ENCODE measurements around the gene CALML3. TPM values are rescaled to one million over a fixed set of nuclear protein-coding genes. Genes with fewer than 3 reads are reported as not detected.

The CALML3 gene
- total RNA-seq, 1 donor from 2014 or later, result not detected

DNA sequence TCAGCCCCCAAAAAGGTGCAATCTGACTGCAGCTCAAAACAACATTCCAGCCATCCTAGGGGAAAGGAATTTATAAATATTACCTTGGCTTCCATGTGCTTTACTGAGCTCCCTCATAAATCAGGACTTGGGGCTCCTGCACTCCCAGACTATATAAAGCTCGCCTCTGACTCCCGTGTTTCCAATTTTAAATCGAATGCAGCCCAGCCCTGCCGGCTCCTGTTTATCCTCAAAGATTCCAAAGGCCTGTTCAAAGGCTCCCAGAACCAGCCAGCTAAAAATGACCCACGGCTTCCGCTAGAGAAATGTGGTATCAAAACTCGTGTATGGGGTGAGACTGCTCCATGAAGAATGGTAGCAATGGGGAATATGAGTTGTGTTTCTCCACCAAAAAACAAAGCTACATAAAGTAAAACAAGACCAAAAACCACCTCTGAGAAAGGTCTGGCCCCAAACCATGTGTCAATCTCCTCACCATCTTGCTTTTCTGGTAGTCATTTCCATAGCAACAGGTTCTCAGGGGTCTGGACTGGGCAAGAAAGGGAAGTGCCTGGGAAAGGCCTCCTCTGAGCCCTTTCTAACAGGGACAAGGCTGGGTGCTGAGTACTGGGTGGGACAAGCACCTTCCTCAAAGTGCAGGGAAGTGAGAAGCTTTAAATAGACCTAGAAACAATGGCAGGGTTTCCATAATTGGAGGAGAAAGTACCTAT lies 5.1 kb downstream of the CALML3 start:
- Histone ChIP-seq H4K20me1 (ENCODE audit: insufficient read depth, low read length) (no peaks in the 10 kb centered on the region), H3K27ac (ENCODE audit: low read depth, low read length) (no peak overlapping the region), H3K79me2 (ENCODE audit: insufficient read depth, low read length) (no peaks in the 10 kb centered on the region), H3K9me3 (ENCODE audit: insufficient read depth, low read depth, low read length) (no peaks in the 10 kb centered on the region), H3K9ac (ENCODE audit: low read length) (no peak overlapping the region), H3K4me1 (ENCODE audit: insufficient read depth, low read length) (no peaks in the 10 kb centered on the region), H3K36me3 (ENCODE audit: insufficient read depth, low read length) (no peaks in the 10 kb centered on the region), H2AFZ (ENCODE audit: low read depth, low read length) (no peak overlapping the region), H3K27me3 (ENCODE audit: insufficient read depth, low read length) (no peaks in the 10 kb centered on the region), H3K4me2 (ENCODE audit: low read length) (no peak overlapping the region), H3K4me3 (ENCODE audit: insufficient read depth, low read depth, low read length) (no peak overlapping the region)
- FAIRE-seq (no peak), DNase-seq (ENCODE audit: low read depth) (no peak)
- Mint-ChIP-seq H3K9me3 (ENCODE audit: unreplicated experiment) (peaks cover 3% of the 10 kb centered on the region), H3K4me1 (ENCODE audit: low read depth, unreplicated experiment) (no peaks in the 10 kb centered on the region), H3K27me3 (ENCODE audit: low read depth, unreplicated experiment) (peaks cover 47% of the 10 kb centered on the region), H3K27ac (ENCODE audit: unreplicated experiment) (no peak overlapping the region), H3K36me3 (ENCODE audit: low read depth, unreplicated experiment) (peaks cover 9% of the 10 kb centered on the region), H3K4me3 (ENCODE audit: unreplicated experiment) (no peak overlapping the region)
- TF ChIP-seq EZH2 (IDR thresholded peaks at IDR 0.05; ENCODE audit: insufficient read depth, low read length) (no peak), CTCF (IDR thresholded peaks at IDR 0.05; ENCODE audit: insufficient read depth, low read depth, low read length) (no peak)

GRCh38 chr10:5530412-5530806 lies 5.6 kb downstream of the CALML3 start:
- Mint-ChIP-seq H3K9me3 (ENCODE audit: unreplicated experiment) (peaks cover 3% of the 10 kb centered on the region), H3K27ac (ENCODE audit: unreplicated experiment) (no peak overlapping the region), H3K4me3 (ENCODE audit: unreplicated experiment) (no peak overlapping the region), H3K36me3 (ENCODE audit: low read depth, unreplicated experiment) (peaks cover 9% of the 10 kb centered on the region), H3K4me1 (ENCODE audit: low read depth, unreplicated experiment) (no peaks in the 10 kb centered on the region), H3K27me3 (ENCODE audit: low read depth, unreplicated experiment) (peaks cover 47% of the 10 kb centered on the region)
- Histone ChIP-seq H3K27me3 (ENCODE audit: insufficient read depth, low read length) (no peaks in the 10 kb centered on the region), H3K4me1 (ENCODE audit: insufficient read depth, low read length) (no peaks in the 10 kb centered on the region), H4K20me1 (ENCODE audit: insufficient read depth, low read length) (no peaks in the 10 kb centered on the region), H3K9me3 (ENCODE audit: insufficient read depth, low read depth, low read length) (no peaks in the 10 kb centered on the region), H2AFZ (ENCODE audit: low read depth, low read length) (no peak overlapping the region), H3K79me2 (ENCODE audit: insufficient read depth, low read length) (no peaks in the 10 kb centered on the region), H3K4me2 (ENCODE audit: low read length) (no peak overlapping the region), H3K4me3 (ENCODE audit: insufficient read depth, low read depth, low read length) (no peak overlapping the region), H3K9ac (ENCODE audit: low read length) (no peak overlapping the region), H3K36me3 (ENCODE audit: insufficient read depth, low read length) (no peaks in the 10 kb centered on the region), H3K27ac (ENCODE audit: low read depth, low read length) (no peak overlapping the region)
- FAIRE-seq (no peak), DNase-seq (ENCODE audit: low read depth) (no peak)
- TF ChIP-seq EZH2 (IDR thresholded peaks at IDR 0.05; ENCODE audit: insufficient read depth, low read length), result no peak
- TF ChIP-seq CTCF (IDR thresholded peaks at IDR 0.05; ENCODE audit: insufficient read depth, low read depth, low read length), result no peak

- TF ChIP-seq EZH2 (IDR thresholded peaks at IDR 0.05; ENCODE audit: insufficient read depth, low read length) (no peak), CTCF (IDR thresholded peaks at IDR 0.05; ENCODE audit: insufficient read depth, low read depth, low read length) (no peak)
- no peak overlapping the region for H2AFZ ChIP-seq (ENCODE audit: low read depth, low read length)
- no peaks in the 10 kb centered on the region for H3K36me3 ChIP-seq (ENCODE audit: insufficient read depth, low read length)
- Mint-ChIP-seq H3K4me1 (ENCODE audit: low read depth, unreplicated experiment) (peaks cover under 1% of the 10 kb centered on the region), H3K4me3 (ENCODE audit: unreplicated experiment) (no peak overlapping the region), H3K9me3 (ENCODE audit: unreplicated experiment) (peaks cover 3% of the 10 kb centered on the region), H3K27me3 (ENCODE audit: low read depth, unreplicated experiment) (peaks cover 43% of the 10 kb centered on the region), H3K27ac (ENCODE audit: unreplicated experiment) (no peak overlapping the region), H3K36me3 (ENCODE audit: low read depth, unreplicated experiment) (peaks cover 9% of the 10 kb centered on the region)
- no peak overlapping the region for H3K4me2 ChIP-seq (ENCODE audit: low read length)
- H4K20me1 ChIP-seq (ENCODE audit: insufficient read depth, low read length), result no peaks in the 10 kb centered on the region
- FAIRE-seq, result no peak
- H3K4me1 ChIP-seq (ENCODE audit: insufficient read depth, low read length), result no peaks in the 10 kb centered on the region
- no peaks in the 10 kb centered on the region for H3K9me3 ChIP-seq (ENCODE audit: insufficient read depth, low read depth, low read length)
- no peak for DNase-seq (ENCODE audit: low read depth)
- no peaks in the 10 kb centered on the region for H3K27me3 ChIP-seq (ENCODE audit: insufficient read depth, low read length)
- no peak overlapping the region for H3K27ac ChIP-seq (ENCODE audit: low read depth, low read length)
- H3K79me2 ChIP-seq (ENCODE audit: insufficient read depth, low read length), result no peaks in the 10 kb centered on the region
- H3K4me3 ChIP-seq (ENCODE audit: insufficient read depth, low read depth, low read length), result no peak overlapping the region
- no peak overlapping the region for H3K9ac ChIP-seq (ENCODE audit: low read length)
These were observed 6.2 kb downstream of the CALML3 start for GRCh38 chr10:5530846-5531557.
